NT2/D1 (cell line): ENCODE measurements around the gene PTGR2.
"Not testable (repeated sequence)": the region's sequence is repeated elsewhere in the genome, so short reads cannot be mapped to it uniquely, and the experiment has no call there.

Experiments
- YY1 ChIP-seq: IDR thresholded peaks from 2 replicates; pipeline ENCODE4 v1.6.1; 2011; ENCODE audit not compliant: insufficient read length, insufficient read depth
- ZNF274 ChIP-seq: IDR thresholded peaks from 2 replicates; pipeline ENCODE4 v1.6.1; 2011; ENCODE audit warnings: mild to moderate bottlenecking, low read depth, low read length

DNA sequence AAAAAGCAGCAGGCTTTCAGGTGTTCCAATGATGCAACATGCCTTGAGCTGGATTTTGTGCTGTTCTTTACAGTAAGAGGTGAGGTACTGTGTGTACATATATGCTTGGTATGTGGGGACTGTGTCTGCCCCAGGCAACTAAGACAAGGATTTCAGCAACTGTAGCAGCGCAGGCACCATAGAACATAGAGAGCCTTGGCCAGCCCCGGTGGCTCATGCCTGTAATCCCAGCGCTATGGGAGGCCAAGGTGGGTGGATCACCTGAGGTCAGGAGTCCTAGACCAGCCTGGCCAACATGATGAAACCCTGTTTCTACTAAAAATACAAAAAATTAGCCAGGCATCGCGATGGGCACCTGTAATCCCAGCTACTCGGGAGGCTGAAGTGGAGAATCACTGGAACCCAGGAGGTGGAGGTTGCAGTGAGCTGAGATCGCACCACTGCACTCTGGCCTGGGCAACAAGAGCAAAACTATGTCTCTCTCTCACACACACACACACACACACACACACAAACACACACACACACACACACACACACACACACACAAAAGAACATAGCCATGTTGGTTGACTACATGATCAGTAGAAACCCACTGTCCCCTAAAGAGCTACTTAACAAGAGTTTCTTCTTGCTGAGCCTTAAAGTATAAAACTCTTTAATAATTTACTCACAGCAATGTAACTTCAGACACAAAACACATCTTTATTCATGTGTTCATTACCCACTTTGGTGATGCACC lies 13.2 kb upstream of the PTGR2 start:
- not testable (repeated sequence) for TF ChIP-seq YY1, ZNF274
